Measurements from ENCODE around the gene AHSG. TPM values are rescaled to one million over a fixed set of nuclear protein-coding genes. Genes with fewer than 3 reads are reported as not detected.
A peak's percentile ranks its signal among the peaks of the same experiment; 100 is the strongest.
"Not testable (repeated sequence)": the region's sequence is repeated elsewhere in the genome, so short reads cannot be mapped to it uniquely, and the experiment has no call there.

Gene AHSG, protein sequence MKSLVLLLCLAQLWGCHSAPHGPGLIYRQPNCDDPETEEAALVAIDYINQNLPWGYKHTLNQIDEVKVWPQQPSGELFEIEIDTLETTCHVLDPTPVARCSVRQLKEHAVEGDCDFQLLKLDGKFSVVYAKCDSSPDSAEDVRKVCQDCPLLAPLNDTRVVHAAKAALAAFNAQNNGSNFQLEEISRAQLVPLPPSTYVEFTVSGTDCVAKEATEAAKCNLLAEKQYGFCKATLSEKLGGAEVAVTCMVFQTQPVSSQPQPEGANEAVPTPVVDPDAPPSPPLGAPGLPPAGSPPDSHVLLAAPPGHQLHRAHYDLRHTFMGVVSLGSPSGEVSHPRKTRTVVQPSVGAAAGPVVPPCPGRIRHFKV
- total RNA-seq (2021; fragmentation: NEBNext Ultra II Directional; extraction: Animal tissue kit (Norgen Biotek cat#: 25700)) = not detected
- long read RNA-seq = 0 reads

DNA sequence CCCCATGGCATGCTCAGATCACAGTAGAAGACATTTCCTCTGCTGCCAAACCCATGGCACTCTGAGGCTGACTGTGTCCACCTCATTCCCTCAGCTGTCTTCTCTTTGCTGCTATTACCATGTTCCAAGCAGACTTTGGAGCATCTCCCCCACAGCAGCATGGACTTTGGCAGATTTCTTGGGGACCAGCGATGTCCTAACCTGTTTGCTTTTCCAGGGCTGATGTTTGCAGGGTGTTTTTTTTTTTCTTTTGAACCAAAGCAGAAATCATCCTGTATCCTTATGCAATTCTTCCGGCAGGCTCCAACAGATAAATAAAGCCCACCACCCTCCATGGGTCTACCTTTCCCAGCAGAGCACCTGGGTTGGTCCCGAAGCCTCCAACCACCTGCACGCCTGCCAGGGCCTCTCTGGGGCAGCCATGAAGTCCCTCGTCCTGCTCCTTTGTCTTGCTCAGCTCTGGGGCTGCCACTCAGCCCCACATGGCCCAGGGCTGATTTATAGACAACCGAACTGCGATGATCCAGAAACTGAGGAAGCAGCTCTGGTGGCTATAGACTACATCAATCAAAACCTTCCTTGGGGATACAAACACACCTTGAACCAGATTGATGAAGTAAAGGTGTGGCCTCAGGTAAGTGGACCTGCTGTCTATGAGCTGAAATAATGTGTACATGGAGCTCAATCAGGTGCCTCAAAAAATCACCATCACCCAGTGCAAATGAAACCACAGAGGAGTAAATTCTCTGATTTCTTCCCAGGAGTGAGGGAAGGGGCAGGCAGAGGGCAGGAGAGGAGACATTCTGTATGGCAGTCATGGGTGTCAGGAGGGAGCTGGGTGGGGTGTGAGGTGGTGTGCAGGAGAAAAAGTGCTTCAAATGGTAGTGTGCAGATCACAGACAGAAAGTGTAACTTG lies at the start of gene AHSG:
Gene AHSG (plus strand): TSS at position 340 of the 916 bp plus-strand sequence. CDS start 82 bp downstream, at position 422.
- no peak within 1 kb of the TSS for H3K27ac Mint-ChIP-seq
- no peaks in the 10 kb centered on the region for H3K36me3 Mint-ChIP-seq (ENCODE audit: low read depth)
- no peak within 1 kb of the TSS for H3K4me3 Mint-ChIP-seq
- TF ChIP-seq, protein P1, sequence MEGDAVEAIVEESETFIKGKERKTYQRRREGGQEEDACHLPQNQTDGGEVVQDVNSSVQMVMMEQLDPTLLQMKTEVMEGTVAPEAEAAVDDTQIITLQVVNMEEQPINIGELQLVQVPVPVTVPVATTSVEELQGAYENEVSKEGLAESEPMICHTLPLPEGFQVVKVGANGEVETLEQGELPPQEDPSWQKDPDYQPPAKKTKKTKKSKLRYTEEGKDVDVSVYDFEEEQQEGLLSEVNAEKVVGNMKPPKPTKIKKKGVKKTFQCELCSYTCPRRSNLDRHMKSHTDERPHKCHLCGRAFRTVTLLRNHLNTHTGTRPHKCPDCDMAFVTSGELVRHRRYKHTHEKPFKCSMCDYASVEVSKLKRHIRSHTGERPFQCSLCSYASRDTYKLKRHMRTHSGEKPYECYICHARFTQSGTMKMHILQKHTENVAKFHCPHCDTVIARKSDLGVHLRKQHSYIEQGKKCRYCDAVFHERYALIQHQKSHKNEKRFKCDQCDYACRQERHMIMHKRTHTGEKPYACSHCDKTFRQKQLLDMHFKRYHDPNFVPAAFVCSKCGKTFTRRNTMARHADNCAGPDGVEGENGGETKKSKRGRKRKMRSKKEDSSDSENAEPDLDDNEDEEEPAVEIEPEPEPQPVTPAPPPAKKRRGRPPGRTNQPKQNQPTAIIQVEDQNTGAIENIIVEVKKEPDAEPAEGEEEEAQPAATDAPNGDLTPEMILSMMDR (IDR thresholded peaks at IDR 0.05) = no peak
- H3K9me3 Mint-ChIP-seq = no peaks in the 10 kb centered on the region
- no peak for DNase-seq
- H3K27me3 Mint-ChIP-seq (ENCODE audit: insufficient read depth) = peaks cover 10% of the 10 kb centered on the region
- peaks cover 25% of the 10 kb centered on the region for H3K4me1 Mint-ChIP-seq (ENCODE audit: low read depth)

DNA sequence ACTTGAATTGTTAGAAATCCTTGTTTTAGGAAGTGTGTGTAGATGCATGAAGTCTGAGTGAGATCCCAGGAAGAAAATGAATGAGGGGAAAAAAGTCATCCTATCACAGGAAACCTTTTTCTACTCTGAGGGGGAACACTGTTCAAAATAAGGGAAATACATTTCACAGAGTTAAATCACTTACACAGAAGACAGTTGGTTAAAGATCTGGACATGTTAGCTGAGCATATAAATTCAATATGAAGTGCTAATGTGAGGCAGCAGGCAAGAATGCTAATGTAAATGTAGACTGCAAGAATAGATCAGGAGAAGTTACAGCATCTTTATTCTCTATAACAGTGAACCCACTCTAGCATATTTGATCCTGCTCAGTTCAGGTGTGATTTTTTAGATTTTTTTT lies 48.3 kb upstream of the AHSG start:
- TF ChIP-seq, protein P1 (IDR thresholded peaks at IDR 0.05) = no peak
- Mint-ChIP-seq H3K4me1 (ENCODE audit: low read depth) (peaks cover 31% of the 10 kb centered on the region), H3K27ac (no peak overlapping the region), H3K4me3 (no peak overlapping the region), H3K9me3 (no peaks in the 10 kb centered on the region), H3K27me3 (ENCODE audit: insufficient read depth) (peaks cover 2% of the 10 kb centered on the region; the same call in 1 of the 2 replicates), H3K36me3 (ENCODE audit: low read depth) (peaks cover 6% of the 10 kb centered on the region; the same call in 1 of the 2 replicates)
- DNase-seq = no peak

DNA sequence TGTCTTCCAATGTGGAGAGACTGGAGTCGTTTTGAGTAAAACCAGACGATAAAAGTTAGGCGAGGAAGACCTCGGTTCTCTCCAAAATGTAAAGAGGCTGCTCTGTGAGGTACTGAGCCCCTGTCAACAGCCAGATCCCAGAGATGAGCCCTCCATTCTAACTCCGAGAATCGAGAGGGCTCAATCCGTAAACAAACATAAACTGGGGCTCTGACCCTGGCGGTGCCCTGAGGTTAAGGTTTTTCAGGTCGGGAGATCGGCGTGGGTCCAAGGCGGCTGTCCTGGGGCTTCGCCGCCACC lies 46.1 kb upstream of the AHSG start:
- peaks cover 8% of the 10 kb centered on the region for H3K27me3 Mint-ChIP-seq (ENCODE audit: insufficient read depth)
- DNase-seq = no peak

DNA sequence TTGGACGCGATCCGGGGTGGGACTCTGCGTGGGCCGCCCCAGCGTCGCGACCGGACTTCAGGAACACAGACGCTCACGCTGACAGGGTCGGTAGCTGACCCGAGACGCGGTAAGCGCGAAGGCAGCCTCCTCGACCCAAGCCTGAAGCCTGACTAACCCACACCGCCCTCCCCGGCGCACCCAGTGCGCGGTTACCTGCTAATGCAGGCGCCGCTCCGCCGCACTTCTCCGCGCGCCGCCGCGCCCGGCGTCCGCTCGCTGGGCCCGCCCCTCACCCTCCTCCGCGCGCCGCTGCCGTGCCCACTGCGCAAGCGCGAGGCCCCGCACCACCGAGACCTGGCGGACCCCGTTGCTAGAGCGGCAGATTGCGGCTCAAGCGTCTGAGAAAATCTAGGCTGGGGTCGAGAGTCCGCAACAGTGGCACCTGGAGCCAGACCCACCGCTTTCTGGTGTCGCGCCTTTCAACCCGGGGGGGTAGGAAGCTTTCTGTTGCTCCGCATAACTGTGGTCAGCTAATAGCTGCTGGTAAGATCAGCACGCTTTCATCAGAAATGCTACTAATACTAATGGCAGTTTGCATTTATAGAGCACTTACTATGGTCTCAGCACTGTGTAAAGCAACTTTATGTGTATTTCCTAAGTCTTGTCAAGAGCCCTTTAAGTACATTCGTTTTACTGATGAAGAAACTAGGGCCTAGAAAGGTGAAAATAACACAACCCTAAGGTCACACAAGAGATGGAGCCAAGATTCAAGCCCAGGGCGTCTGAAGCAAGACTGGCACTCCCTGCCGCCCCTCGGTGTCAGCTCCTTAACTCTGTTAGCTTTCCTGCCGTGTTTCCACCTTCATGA lies 45.6 kb upstream of the AHSG start, which contains the start of gene TBCCD1:
Gene TBCCD1 (minus strand): TSS at position 268 of the 850 bp plus-strand sequence. CDS start 3,010 bp downstream, outside the sequence.
- Mint-ChIP-seq H3K9me3 (no peaks in the 10 kb centered on the region), H3K27me3 (ENCODE audit: insufficient read depth) (peaks cover 8% of the 10 kb centered on the region), H3K27ac (peak within 1 kb of the TSS; percentile 90), H3K4me3 (peak within 1 kb of the TSS; percentile 93), H3K4me1 (ENCODE audit: low read depth) (peaks cover 52% of the 10 kb centered on the region), H3K36me3 (ENCODE audit: low read depth) (peaks cover 3% of the 10 kb centered on the region)
- TF ChIP-seq, protein P1 (IDR thresholded peaks at IDR 0.05) = no peak
- DNase-seq = peak; percentile 79

More for the DNA sequence above, 46.1 kb upstream of the AHSG start:
- H3K4me3 Mint-ChIP-seq = peak overlapping the region; percentile 93
- H3K27ac Mint-ChIP-seq = peak overlapping the region; percentile 90
- TF ChIP-seq, protein P1 (IDR thresholded peaks at IDR 0.05) = no peak
- H3K4me1 Mint-ChIP-seq (ENCODE audit: low read depth) = peaks cover 46% of the 10 kb centered on the region
- H3K36me3 Mint-ChIP-seq (ENCODE audit: low read depth) = peaks cover 6% of the 10 kb centered on the region
- H3K9me3 Mint-ChIP-seq = no peaks in the 10 kb centered on the region

DNA sequence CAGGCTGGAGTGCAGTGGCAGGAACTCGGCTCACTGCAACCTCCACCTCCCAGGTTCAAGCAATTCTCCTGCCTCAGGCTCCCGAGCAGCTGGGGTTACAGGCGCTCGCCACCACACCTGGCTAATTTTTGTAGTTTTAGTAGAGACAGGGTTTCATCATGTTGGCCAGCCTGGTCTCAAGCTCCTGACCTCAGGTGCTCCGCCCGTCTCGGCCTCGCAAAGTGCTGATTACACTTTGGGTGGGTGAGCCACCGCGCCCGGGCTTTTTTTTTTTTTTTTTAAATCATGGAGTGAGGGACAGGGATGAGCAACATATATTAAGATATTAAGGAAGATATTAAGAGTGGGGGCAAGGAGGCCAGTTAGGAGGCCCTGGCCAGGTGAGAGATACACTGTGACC lies 43.5 kb upstream of the AHSG start:
- H3K4me3 Mint-ChIP-seq = peak overlapping the region; percentile 98
- not testable (repeated sequence) for H3K36me3 Mint-ChIP-seq (ENCODE audit: low read depth); H3K9me3 Mint-ChIP-seq; DNase-seq; H3K27me3 Mint-ChIP-seq (ENCODE audit: insufficient read depth)
- H3K4me1 Mint-ChIP-seq (ENCODE audit: low read depth) = peaks cover 54% of the 10 kb centered on the region
- peak overlapping the region; percentile 88 for H3K27ac Mint-ChIP-seq
